ENCODE results near the gene APBA1.

DNA sequence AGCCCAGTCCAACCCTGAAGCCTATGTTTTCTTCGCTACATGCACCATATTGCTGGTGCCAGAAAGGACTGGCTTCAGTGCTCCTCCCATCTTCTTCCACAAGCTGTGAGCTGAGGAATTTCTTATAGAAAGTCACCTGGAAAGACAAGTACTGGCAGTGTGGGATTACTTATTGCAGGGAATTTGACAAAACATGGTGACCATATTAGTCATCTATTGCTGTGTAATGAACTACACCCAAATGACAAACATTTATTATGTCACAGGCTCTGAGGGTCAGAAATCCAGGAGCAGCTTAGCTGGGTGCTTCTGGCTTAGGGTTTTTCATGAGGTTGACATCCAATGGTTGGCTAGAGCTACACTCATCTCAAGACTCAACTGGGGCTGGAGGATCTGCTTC is 271.7 kb downstream of the APBA1 start:
- TF ChIP-seq, protein P1, sequence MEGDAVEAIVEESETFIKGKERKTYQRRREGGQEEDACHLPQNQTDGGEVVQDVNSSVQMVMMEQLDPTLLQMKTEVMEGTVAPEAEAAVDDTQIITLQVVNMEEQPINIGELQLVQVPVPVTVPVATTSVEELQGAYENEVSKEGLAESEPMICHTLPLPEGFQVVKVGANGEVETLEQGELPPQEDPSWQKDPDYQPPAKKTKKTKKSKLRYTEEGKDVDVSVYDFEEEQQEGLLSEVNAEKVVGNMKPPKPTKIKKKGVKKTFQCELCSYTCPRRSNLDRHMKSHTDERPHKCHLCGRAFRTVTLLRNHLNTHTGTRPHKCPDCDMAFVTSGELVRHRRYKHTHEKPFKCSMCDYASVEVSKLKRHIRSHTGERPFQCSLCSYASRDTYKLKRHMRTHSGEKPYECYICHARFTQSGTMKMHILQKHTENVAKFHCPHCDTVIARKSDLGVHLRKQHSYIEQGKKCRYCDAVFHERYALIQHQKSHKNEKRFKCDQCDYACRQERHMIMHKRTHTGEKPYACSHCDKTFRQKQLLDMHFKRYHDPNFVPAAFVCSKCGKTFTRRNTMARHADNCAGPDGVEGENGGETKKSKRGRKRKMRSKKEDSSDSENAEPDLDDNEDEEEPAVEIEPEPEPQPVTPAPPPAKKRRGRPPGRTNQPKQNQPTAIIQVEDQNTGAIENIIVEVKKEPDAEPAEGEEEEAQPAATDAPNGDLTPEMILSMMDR (IDR thresholded peaks at IDR 0.05; ENCODE audit: insufficient read depth, low read length, poor library complexity, severe bottlenecking), result no peak
- TF ChIP-seq EZH2phosphoT487 (conservative IDR thresholded peaks at IDR 0.05; ENCODE audit: low read length), result no peak

Data from SU-DHL-6 (cell line).